Colon (tissue), 2 donors: ENCODE results near the gene ZNF300.
"Not testable (repeated sequence)": the region's sequence is repeated elsewhere in the genome, so short reads cannot be mapped to it uniquely, and the experiment has no call there.

Experiments
- FAIRE-seq: peaks from 2 replicates; lab custom pipeline; 2012; peaks lifted over from hg19 to GRCh38; lab: Jason Lieb, UNC
- donor health status: control.
- donor health status: control.

The ZNF300 gene

DNA sequence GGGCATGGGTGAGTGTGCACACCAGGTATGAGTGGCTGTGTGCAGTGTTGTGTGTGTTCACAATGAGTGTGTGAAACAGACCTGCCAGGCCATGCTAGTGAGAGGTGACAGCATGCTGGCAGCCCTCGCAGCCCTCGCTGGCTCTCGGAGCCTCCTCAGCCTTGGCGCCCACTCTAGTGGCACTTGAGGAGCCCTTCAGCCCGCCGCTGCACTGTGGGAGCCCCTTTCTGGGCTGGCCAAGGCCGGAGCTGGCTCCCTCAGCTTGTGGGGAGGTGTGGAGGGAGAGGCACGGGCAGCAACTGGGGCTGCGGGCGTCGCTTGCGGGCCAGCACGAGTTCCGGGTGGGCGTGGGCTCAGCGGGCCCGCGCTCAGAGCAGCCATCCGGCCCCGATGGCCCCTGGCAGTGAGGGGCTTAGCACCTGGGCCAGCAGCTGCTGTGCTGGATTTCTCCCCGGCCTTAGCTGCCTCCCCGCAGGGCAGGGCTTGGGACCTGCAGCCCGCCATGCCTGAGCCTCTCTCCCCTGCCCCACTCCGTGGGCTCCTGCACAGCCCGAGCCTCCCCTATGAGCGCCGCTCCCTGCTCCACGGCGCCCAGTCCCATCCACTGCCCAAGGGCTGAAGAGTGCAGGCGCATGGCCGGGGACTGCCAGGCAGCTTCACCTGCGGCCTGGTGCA, 59.5 kb downstream of the ZNF300 start:
- not testable (repeated sequence) for FAIRE-seq
